Ramos (cell line): Measurements from ENCODE around the gene PHAF1.
"Not testable (repeated sequence)": the region's sequence is repeated elsewhere in the genome, so short reads cannot be mapped to it uniquely, and the experiment has no call there.

ENCODE experiments used
- in situ Hi-C: fragments of 300-500 bp; cut with MboI; formaldehyde crosslinking; loops from one replicate; pipeline ENCODE4 v1.14.3; 2022; ENCODE audit warnings: low sequenced_read_pairs; ENCODE audit not compliant: unreplicated experiment

The PHAF1 gene

DNA sequence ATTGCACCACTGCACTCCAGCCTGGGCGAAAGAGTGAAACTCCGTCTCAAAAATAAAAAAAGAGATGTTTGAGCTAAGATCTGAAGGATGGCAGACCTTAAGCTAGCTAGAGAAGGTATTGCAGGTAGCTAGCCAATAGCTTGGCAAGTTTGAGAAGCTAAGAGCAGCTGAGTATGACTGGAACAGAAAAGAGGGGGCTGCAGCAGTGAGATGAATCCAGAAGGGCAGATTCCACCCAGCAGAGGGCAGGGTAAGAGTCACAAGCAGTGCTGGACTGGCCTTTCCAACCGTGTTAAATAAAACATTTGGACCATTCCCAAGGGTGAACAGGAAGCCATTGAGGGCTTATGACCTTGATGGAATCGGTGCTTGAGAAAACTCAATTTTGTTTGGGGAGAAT, 5.7 kb upstream of the PHAF1 start:
- in situ Hi-C loops = loop anchor here (5.0 kb wide), 1 partner anchor 82 kb away; no protein-coding TSS in a partner anchor

DNA sequence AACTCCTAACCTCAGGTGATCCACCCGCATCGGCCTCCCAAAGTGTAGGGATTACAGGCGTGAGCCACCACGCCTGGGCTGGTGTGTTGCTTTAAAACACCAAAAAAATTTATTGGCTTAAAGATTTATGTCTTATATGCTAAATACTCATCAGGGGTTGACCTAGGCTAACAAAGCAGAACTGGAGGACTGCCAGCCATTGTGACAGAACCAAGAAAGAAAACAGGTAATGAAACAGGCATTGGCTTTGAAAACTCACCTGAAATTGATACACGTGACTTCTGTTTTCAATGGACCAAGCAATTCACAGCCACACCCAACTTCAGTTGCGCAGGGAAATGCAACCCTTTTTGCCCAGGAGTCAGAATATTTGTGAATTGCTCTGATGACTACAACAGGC, 4.9 kb upstream of the PHAF1 start:
- in situ Hi-C loops = loop anchor here (5.0 kb wide), 1 partner anchor 83 kb away; no protein-coding TSS in a partner anchor

GRCh38 chr16:67105246-67105645, 4.5 kb upstream of the PHAF1 start:
- in situ Hi-C loops = no loop called here

- in situ Hi-C loops = no loop called here
Observed at GRCh38 chr16:67105881-67106280, 3.9 kb upstream of the PHAF1 start.

GRCh38 chr16:67108489-67108888, 1.3 kb upstream of the PHAF1 start:
- in situ Hi-C loops = no loop called here

GRCh38 chr16:67108931-67109406, 772 bp upstream of the PHAF1 start:
- in situ Hi-C loops = no loop called here

DNA sequence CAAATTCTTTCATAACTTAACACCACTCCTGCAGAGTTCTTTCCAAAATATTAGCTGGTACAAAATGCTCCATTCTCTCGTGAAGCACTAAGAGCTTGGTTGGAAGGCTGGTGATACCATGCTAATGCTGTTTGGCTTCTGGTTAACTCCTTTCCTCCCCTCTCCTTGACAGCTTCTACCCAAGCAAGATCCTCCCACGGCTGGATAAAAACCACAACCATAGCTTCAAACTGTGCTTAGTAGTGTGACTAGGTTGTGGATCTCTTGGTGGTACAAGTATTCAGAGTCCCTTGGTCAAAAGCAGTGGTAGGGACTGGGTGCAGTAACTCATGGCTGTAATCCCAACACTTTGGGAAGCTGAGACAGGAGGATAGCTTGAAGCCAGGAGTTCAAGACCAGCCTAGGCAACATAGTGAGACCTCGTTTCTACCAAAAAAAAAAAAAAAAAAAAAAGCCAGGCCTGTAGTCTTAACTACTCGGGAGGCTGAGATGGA, 2.3 kb downstream of the PHAF1 start:
- in situ Hi-C loops = no loop called here

GRCh38 chr16:67112591-67113399, 3.1 kb downstream of the PHAF1 start:
- in situ Hi-C loops = no loop called here

DNA sequence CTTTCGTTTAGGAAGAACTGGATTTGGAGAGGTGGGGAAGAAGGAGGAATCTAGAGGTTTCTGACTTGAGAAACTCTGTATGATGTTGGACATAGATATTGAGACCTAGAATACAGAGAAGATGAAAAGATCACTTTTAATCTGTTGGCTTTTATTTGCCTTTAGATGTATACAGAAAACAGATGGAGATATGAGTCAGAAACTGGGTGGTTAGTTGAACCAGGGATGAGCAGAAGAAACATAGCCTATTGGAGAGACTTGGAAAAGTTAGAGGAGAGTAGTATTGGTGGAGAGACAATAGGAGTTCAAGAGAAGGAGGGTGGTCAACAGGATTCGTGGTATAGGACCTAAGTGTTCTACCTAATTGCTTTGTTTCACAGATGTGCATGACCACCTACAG, 5.1 kb downstream of the PHAF1 start:
- in situ Hi-C loops = no loop called here

- in situ Hi-C loops = no loop called here
Observed at GRCh38 chr16:67115639-67116038, 5.9 kb downstream of the PHAF1 start.

DNA sequence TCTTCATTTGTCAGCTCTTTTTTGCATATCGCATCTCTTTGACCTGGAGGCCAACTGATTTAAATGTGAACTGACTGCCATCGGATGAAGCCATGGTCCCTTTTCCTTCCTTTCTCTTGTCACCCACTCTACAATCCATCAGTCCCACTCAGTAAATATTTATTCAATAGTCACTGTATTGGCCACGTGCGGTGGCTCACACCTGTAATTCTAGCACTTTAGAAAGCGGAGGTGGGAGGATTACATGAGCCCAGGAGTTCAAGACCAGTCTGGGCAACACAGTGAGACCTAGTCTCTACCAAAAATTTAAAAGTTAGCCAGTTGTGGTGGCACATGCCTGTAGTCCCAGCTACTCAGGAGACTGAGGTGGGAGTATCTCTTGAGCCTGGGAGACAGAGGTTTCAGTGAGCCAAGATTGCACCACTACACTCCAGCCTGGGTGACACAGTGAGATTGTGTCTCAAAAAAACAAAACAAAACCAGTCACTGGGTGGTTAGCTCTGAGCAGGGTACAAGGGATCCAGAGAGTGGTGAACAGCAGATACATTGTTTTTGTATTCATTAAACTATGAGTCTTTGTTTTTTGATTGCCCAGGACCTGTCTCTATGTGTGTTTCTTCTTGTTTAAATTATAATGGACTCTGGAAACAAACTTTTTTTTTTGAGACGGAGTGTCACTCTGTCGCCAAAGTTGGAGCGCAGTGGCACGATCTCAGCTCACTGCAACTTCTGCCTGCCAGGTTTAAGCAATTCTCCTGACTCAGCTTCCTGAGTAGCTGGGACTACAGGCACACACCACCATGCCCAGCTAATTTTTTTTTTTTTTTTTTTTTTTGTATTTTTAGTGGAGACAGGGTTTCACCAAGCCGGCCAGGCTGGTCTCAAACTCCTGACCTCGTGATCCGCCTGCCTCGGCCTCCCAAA, 6.9 kb downstream of the PHAF1 start:
- in situ Hi-C loops = no loop called here

DNA sequence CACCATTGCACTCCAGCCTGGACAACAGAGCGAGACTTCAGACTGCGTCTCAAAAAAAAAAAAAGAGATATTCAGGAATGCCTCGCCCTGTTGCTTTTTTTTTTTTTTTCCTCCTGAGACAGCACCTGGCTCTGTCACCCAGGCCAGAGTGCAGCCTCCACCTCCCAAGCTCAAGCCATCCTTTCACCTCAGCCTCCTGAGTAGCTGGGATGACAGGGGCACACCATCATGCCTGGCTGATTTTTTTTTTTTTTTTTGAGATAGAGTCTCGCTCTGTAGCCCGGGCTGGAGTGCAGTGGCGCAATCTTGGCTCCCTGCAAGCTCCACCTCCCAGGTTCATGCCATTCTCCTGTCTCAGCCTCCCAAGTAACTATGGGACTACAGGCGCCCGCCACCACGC, 8.0 kb downstream of the PHAF1 start:
- in situ Hi-C loops = no loop called here

- in situ Hi-C loops = no loop called here
Observed at GRCh38 chr16:67120025-67120424, 10.3 kb downstream of the PHAF1 start.

DNA sequence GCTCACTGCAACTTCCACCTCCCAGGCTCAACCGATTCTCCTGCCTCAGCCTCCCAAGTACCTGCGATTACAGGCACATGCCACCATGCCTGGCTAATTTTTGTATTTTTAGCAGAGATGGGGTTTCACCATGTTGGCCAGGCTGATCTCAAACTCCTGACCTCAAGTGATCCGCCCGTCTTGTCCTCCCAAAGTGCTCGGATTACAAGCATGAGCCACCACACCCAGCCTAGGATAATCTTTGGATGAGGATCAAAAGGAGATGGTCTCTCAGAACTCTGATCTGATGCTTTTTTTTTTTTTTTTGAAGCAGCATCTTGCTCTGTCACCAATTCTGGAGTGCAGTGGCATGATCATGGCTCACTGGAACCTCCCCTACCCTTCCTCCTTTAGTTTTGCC, 13.1 kb downstream of the PHAF1 start:
- in situ Hi-C loops = not testable (repeated sequence)

DNA sequence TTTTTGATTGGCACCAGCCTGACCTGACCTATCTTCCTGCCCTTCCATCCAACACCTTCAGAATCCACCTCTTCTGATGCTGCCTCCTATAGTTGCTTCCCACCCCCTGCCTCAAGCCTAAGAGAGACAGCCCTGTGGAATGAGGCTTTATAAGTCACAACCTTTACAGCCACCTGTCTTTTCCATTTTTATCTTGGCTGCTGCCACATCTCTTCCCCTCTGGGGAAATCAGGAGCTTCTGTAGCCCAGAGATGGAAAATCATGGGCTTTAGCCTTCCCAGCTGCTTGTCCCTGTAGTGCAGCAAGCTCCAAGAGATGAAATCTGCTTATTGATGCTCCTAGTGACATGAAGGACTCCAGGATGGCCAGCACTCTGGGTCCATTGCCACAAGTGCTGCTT, 18.7 kb downstream of the PHAF1 start:
- in situ Hi-C loops = no loop called here

GRCh38 chr16:67128887-67129286, 19.1 kb downstream of the PHAF1 start:
- in situ Hi-C loops = no loop called here

- in situ Hi-C loops = no loop called here
Observed at GRCh38 chr16:67129422-67129821, 19.7 kb downstream of the PHAF1 start.

GRCh38 chr16:67137605-67138004, 27.9 kb downstream of the PHAF1 start:
- in situ Hi-C loops = no loop called here

DNA sequence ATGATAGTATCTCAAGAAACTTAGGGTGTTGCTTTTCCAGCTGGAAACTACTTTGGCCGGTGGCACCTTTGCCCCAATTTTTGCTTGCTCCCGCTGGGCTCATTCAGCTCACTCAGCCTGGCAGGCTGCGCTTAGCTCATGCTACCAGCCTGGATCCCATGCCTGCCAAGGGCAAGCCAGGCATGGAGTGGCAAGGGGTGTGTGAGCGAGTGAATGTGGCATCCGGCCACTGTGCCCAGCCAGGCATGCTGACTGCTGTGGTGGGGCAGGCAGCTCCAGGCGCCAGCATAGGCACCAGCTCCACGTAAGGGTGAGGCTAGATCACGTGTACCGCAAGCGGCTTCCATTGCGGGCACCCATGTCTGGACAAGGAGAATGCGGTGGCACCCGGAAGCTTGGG, 31.6 kb downstream of the PHAF1 start:
- in situ Hi-C loops = no loop called here

DNA sequence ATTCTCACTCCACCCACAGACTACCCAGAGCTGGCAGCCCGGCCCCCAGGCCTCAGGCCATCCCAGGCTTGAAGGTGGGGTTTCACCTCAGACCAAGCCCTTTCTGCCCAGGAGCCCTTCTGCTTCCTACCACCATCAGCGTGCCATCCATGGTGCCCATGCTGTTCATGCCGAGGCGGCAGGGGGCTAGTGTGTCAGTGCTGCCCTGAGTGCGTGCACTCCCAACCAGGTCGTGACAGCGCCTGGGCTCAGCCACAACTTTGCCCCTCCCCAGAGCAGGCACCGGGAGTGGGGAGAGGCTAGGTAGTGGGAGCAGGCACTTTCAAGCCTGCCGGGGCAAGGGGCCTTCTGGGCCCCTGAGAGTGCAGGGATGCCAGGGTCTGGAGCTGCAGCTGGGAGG, 32.6 kb downstream of the PHAF1 start:
- in situ Hi-C loops = no loop called here

DNA sequence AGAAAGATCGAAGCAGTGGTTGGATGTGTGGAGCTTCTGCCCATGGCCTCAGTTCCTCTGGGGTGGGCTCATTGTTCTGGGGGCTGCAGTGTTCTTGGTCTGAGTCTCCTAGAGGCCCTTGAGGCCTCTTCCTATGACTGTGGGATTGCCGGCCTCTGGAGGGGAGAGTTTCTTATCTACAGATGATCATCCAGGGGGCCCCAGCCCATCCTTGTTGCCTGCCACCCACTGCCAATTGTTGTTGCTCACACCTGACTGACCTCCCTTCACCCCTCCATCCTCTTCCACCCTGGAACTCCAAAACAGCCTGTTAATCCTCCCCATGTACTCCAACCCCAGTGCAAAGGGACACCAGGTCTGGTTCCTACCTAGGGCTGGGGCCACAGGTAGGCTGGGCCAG, 35.2 kb downstream of the PHAF1 start:
- in situ Hi-C loops = loop anchor here (5.0 kb wide), 1 partner anchor 128 kb away; no protein-coding TSS in a partner anchor
